Endothelial cell of umbilical vein (primary cell): ENCODE measurements around the gene KRTAP4-3. TPM values are rescaled to one million over a fixed set of nuclear protein-coding genes. Genes with fewer than 3 reads are reported as not detected.
"Not testable (repeated sequence)": the region's sequence is repeated elsewhere in the genome, so short reads cannot be mapped to it uniquely, and the experiment has no call there.

Experiments
- BruUV-seq: library from RNA; stranded (reverse); fragments of 400-500 nt; replicated peaks from 2 replicates; lab custom pipeline; 2021; lab: Mats Ljungman, UMichigan
- CTCF ChIA-PET: fragments of 300-600, 350-600 bp; sonication (Branson Sonifier 250); formaldehyde crosslinking; loops from one replicate; lab custom pipeline; 2021; ENCODE audit warnings: antibody characterized with exemption, inconsistent platforms; lab: Charles Lee
- POLR2A ChIA-PET: fragments of 300-600, 350-600 bp; sonication (Branson Sonifier 250); formaldehyde crosslinking; loops from one replicate; lab custom pipeline; 2021; ENCODE audit warnings: antibody characterized with exemption, inconsistent platforms; lab: Charles Lee
- DNase-seq: peaks from one replicate; pipeline ENCODE4 v3.0.0-alpha.2; 2011; ENCODE audit warnings: low read depth, low spot score
- FAIRE-seq: peaks from 2 replicates; lab custom pipeline; 2011; peaks lifted over from hg19 to GRCh38; lab: Jason Lieb, UNC
- H2AFZ ChIP-seq: 2 replicates; pipeline ENCODE4 v1.6.0; 2012; ENCODE audit warnings: low read depth, low read length, control low read depth, inconsistent platforms
- H3K27ac ChIP-seq: 2 replicates; pipeline ENCODE4 v1.5.1; 2011; ENCODE audit warnings: low read depth, mild to moderate bottlenecking, control low read depth, low read length, moderate library complexity; ENCODE audit not compliant: insufficient read depth
- H3K27me3 ChIP-seq, 2 experiments: 2 replicates each; pipeline versions ENCODE4 v1.6.0 to v1.6.1; 2011; ENCODE audit warnings: low read length in 2 of 2, mixed read lengths in 1 of 2; ENCODE audit not compliant: control insufficient read depth in 2 of 2, insufficient read depth in 2 of 2
- H3K36me3 ChIP-seq, 2 experiments: 2 replicates in 1 of 2; 3 replicates in 1 of 2; pipeline ENCODE4 v1.5.1; 2011; ENCODE audit warnings: low read length in 2 of 2, mild to moderate bottlenecking in 1 of 2, moderate library complexity in 1 of 2; ENCODE audit not compliant: control insufficient read depth in 2 of 2, insufficient read depth in 2 of 2; ENCODE audit errors: extremely low read depth in 1 of 2
- H3K4me1 ChIP-seq: 3 replicates; pipeline ENCODE4 v1.5.1; 2011; ENCODE audit warnings: mild to moderate bottlenecking, low read length; ENCODE audit not compliant: control insufficient read depth, insufficient read depth; ENCODE audit errors: extremely low read depth
- H3K4me2 ChIP-seq: 2 replicates; pipeline ENCODE4 v1.6.1; 2011; ENCODE audit warnings: low read length, control low read depth, mixed read lengths; ENCODE audit not compliant: insufficient read depth
- H3K4me3 ChIP-seq, 3 experiments: fragments of 200-600 bp in 1 of 3; sonication (generic), shearing (Covaris generic) in 1 of 3; replicated peaks in 1 of 3; 2 replicates each; pipeline ENCODE4 v1.5.1; 2011 to 2016; ENCODE audit warnings: control low read depth in 3 of 3, low read length in 3 of 3, mild to moderate bottlenecking in 2 of 3, inconsistent platforms in 1 of 3, low read depth in 1 of 3, moderate library complexity in 1 of 3; ENCODE audit not compliant: insufficient read depth in 1 of 3
- H3K79me2 ChIP-seq: 2 replicates; pipeline ENCODE4 v1.6.0; 2012; ENCODE audit warnings: low read length, inconsistent platforms; ENCODE audit not compliant: control insufficient read depth, insufficient read depth
- H3K9ac ChIP-seq: replicated peaks from 2 replicates; pipeline ENCODE3; 2011; ENCODE audit warnings: low read length, control low read depth; ENCODE audit not compliant: insufficient read depth; ENCODE audit errors: extremely low read depth
- H3K9me1 ChIP-seq: replicated peaks from 3 replicates; pipeline ENCODE4 v1.6.0; 2011; ENCODE audit warnings: mild to moderate bottlenecking, low read length; ENCODE audit not compliant: control insufficient read depth, insufficient read depth; ENCODE audit errors: extremely low read depth
- H3K9me3 ChIP-seq: replicated peaks from 2 replicates; pipeline ENCODE4 v1.5.1; 2012; ENCODE audit warnings: low read length, inconsistent platforms; ENCODE audit not compliant: control insufficient read depth, insufficient read depth
- H4K20me1 ChIP-seq: replicated peaks from 2 replicates; pipeline ENCODE3; 2011; ENCODE audit warnings: mild to moderate bottlenecking, low read length; ENCODE audit not compliant: control insufficient read depth, insufficient read depth; ENCODE audit errors: extremely low read depth
- CTCF ChIP-seq, 2 donors: IDR thresholded peaks; 1 replicate in 1 of 2; 2 replicates in 1 of 2; pipeline ENCODE4 v1.5.1; 2011; ENCODE audit warnings: low read length in 2 of 2, mild to moderate bottlenecking in 2 of 2, moderate library complexity in 2 of 2, control low read depth in 1 of 2, inconsistent platforms in 1 of 2, low read depth in 1 of 2; ENCODE audit not compliant: insufficient read depth in 1 of 2; ENCODE audit errors: extremely low read depth in 1 of 2
- EZH2 ChIP-seq: IDR thresholded peaks from 2 replicates; pipeline ENCODE4 v1.6.1; 2012; ENCODE audit warnings: borderline replicate concordance, low read depth, mild to moderate bottlenecking, moderate library complexity, low read length, inconsistent platforms; ENCODE audit not compliant: severe bottlenecking
- FOS ChIP-seq: IDR thresholded peaks from 2 replicates; pipeline ENCODE4 v1.6.1; 2011; ENCODE audit warnings: mild to moderate bottlenecking, low read length, moderate library complexity, borderline replicate concordance; ENCODE audit not compliant: insufficient read depth
- GATA2 ChIP-seq: IDR thresholded peaks from 2 replicates; pipeline ENCODE4 v1.7.0; 2011; ENCODE audit warnings: low read depth, mild to moderate bottlenecking, moderate library complexity, mixed read lengths, low read length; ENCODE audit not compliant: insufficient read length, insufficient read depth
- JUN ChIP-seq: IDR thresholded peaks from 2 replicates; pipeline ENCODE4 v1.6.1; 2011; ENCODE audit warnings: borderline replicate concordance, low read depth; ENCODE audit not compliant: insufficient read length, insufficient read depth
- MAX ChIP-seq: IDR thresholded peaks from 2 replicates; pipeline ENCODE4 v1.6.1; 2011; ENCODE audit not compliant: insufficient read depth, insufficient read length
- MYC ChIP-seq: IDR thresholded peaks from one replicate; pipeline ENCODE4 v1.6.1; 2011; ENCODE audit warnings: mild to moderate bottlenecking, low read depth, low read length
- POLR2A ChIP-seq: IDR thresholded peaks from 2 replicates; pipeline ENCODE4 v1.6.1; 2012; ENCODE audit warnings: low read depth, mild to moderate bottlenecking, control low read depth, low read length
- POLR2AphosphoS5 ChIP-seq: IDR thresholded peaks from 2 replicates; pipeline ENCODE4 v1.6.1; 2012; ENCODE audit warnings: low read depth, mild to moderate bottlenecking, control low read depth, low read length, moderate library complexity; ENCODE audit not compliant: insufficient read depth
- dilution Hi-C: fragments of 300-500 bp; cut with MboI; formaldehyde crosslinking; loops from one replicate; pipeline ENCODE4 v1.15.0; 2019; ENCODE audit warnings: low sequenced_read_pairs; ENCODE audit not compliant: extremely low pct_ligation_motif_present
- intact Hi-C: fragments of 100-400 bp; cut with micrococcal nuclease; formaldehyde crosslinking; loops from one replicate; pipeline ENCODE4 v1.10.0; 2022
- polyA plus RNA-seq, 4 experiments: library from polyadenylated mRNA; depleted of rRNA in 3 of 4; stranded (reverse) in 3 of 4; unstranded in 1 of 4; fragments of >200 nt; gene quantifications; 2 replicates each; pipeline versions ENCODE4 v1.2.1 to v1.2.3, GENCODE V29; 2011 to 2012; ENCODE audit warnings: missing spikeins in 1 of 4
- total RNA-seq: library from RNA; stranded (reverse); gene quantifications from 2 replicates; pipeline ENCODE4 v1.2.3, GENCODE V29; 2021

Gene KRTAP4-3
- total and polyA plus RNA-seq, 2 donors (not counting 3 experiments of a cell fraction or from before 2014, with no cell fraction given), result not detected

- dilution Hi-C loops, result no loop called here
- BruUV-seq, result no TSS peak
Observed at GRCh38 chr17:41126412-41126811, 41.6 kb downstream of the KRTAP4-3 start.

DNA sequence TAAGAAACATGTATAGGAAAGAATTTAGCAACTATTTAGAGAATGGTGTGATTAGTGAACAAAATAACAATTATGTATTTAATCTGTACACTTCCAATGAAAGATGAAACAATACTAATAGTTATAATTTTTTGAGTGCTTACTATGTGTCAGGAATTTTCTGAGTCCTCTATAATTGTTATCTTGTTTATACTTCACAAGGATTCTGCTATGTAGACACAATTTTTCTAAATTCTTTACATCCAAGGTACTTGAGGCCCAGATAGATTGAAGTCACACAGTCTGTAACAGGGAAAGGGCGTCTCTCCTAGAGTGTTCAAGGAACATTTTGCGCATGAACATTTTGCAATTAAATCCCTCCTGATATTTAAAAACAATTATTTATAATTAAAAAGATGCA is 43.0 kb downstream of the KRTAP4-3 start:
- BruUV-seq, result no TSS peak
- Histone ChIP-seq H3K4me3 (no peak overlapping the region), H3K9me3 (no peaks in the 10 kb centered on the region), H3K27ac (no peak overlapping the region), H3K9ac (no peak overlapping the region), H4K20me1 (no peaks in the 10 kb centered on the region), H3K4me2 (no peak overlapping the region), H3K79me2 (no peaks in the 10 kb centered on the region), H3K27me3 (no peaks in the 10 kb centered on the region), H3K4me1 (peaks cover 3% of the 10 kb centered on the region), H3K36me3 (no peaks in the 10 kb centered on the region), H2AFZ (no peak overlapping the region), H3K9me1 (no peaks in the 10 kb centered on the region)
- no peak for FAIRE-seq
- CTCF ChIA-PET, result interaction anchor here (1.3 kb wide), 1 partner anchor 538 kb away, joined by 3 read pairs; no protein-coding TSS in a partner anchor
- no peak for DNase-seq
- dilution Hi-C loops (no loop called here), intact Hi-C loops (no loop called here)
- POLR2A ChIA-PET, result no interaction called here
- TF ChIP-seq EZH2, result no peak
- TF ChIP-seq POLR2A, result no peak
- no peak for TF ChIP-seq JUN
- TF ChIP-seq MYC, result no peak
- TF ChIP-seq POLR2AphosphoS5, result no peak
- no peak for TF ChIP-seq GATA2
- no peak for TF ChIP-seq CTCF (IDR thresholded peaks at IDR 0.05; ENCODE audit: extremely low read depth in 1 of 2, insufficient read depth in 1 of 2, low read depth in 1 of 2, low read length in 2 of 2)
- no peak for TF ChIP-seq MAX
- TF ChIP-seq FOS, result no peak

More at GRCh38 chr17:41126412-41126811, 41.6 kb downstream of the KRTAP4-3 start:
- Histone ChIP-seq H3K4me3 (no peak overlapping the region), H3K4me1 (no peaks in the 10 kb centered on the region), H4K20me1 (no peaks in the 10 kb centered on the region), H3K9me3 (no peaks in the 10 kb centered on the region), H3K9ac (no peak overlapping the region), H3K9me1 (no peaks in the 10 kb centered on the region), H3K36me3 (no peaks in the 10 kb centered on the region), H2AFZ (no peak overlapping the region), H3K27me3 (peaks cover 0 to 3% of the 10 kb centered on the region in 2 experiments), H3K27ac (no peak overlapping the region), H3K4me2 (no peak overlapping the region), H3K79me2 (no peaks in the 10 kb centered on the region)
- DNase-seq (no peak), FAIRE-seq (no peak)
- intact Hi-C loops, result no loop called here
- ChIA-PET POLR2A (no interaction called here), CTCF (no interaction called here)
- TF ChIP-seq GATA2, result no peak
- TF ChIP-seq POLR2A, result no peak
- TF ChIP-seq FOS, result no peak

DNA sequence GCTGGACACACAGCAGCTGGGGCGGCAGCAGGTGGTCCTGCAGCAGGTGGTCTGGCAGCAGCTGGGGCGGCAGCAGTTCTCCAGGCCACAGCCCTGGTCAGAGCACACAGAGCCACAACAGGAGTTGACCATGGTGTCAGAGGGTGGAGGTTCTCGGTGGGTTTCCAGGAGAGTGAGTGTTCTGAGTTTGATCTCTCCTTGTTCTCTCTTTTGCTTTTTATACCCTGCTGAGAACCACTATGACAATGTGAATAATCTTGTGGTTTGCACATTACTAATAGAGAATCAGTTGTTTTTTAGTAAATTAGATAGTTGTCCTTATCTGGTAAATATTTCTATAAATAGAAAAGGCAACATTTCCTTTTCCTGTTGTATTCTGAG is 44.0 kb downstream of the KRTAP4-3 start, which contains the start of gene KRTAP4-12:
TSS of gene KRTAP4-12 (minus strand) at position 192 of the 381 bp plus-strand sequence. CDS start at position 132, 60 bp downstream.
- CTCF ChIA-PET, result interaction anchor here (1.3 kb wide), 1 partner anchor 539 kb away, joined by 3 read pairs; no protein-coding TSS in a partner anchor
- H3K4me2 ChIP-seq, H2AFZ ChIP-seq, dilution Hi-C loops, FAIRE-seq, H3K27ac ChIP-seq, DNase-seq, POLR2A ChIA-PET, H3K36me3 ChIP-seq, BruUV-seq, intact Hi-C loops, H3K9me1 ChIP-seq, H4K20me1 ChIP-seq, H3K4me3 ChIP-seq, H3K9me3 ChIP-seq, H3K27me3 ChIP-seq, H3K9ac ChIP-seq, H3K79me2 ChIP-seq, H3K4me1 ChIP-seq: not testable (repeated sequence)
